ENCODE results near the gene ESRRB.

The ESRRB gene

DNA sequence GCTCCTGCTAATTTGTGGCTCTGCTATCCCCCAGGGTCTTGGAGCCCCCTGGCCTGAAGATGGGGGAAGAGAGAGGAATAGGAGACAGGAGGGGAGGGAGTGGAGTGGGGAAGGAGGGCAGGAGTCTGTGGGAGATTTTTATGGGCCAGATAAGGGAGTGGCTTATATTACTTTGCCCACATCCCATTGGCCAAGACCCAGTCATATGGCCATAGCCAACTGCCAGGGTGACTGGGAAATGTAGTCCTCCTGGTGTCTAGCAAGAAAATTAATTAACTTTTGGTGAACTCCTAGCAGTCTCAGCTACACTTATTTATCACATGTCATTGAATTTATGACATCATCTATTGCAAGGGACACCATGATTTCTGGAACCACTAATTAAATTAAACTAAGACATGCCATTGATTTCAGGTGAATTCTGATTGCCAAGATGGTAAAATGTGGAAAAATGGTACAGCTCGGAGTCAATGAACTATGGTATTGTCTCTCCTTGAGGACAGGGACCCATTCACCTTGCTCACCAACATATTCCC, 50.3 kb downstream of the ESRRB start:
- in situ Hi-C loops (cut with MboI; ENCODE audit: low sequenced_read_pairs): no loop called here
- no peaks in the 10 kb centered on the region for H3K4me1 ChIP-seq
- no peak for DNase-seq (ENCODE audit: low spot score in 2 of 2)
- no peak overlapping the region for H3K4me3 ChIP-seq
- H3K36me3 ChIP-seq (replicated peaks): no peaks in the 10 kb centered on the region
- H3K9me3 ChIP-seq: no peaks in the 10 kb centered on the region
- H3K27me3 ChIP-seq (ENCODE audit: low read depth): 0 out of 2 replicates have a peak, but pooled peaks cover 3% of the 10 kb centered on the region

- H3K4me1 ChIP-seq: no peaks in the 10 kb centered on the region
- no peaks in the 10 kb centered on the region for H3K36me3 ChIP-seq (replicated peaks)
- DNase-seq (ENCODE audit: low spot score in 2 of 2): no peak
- in situ Hi-C loops (cut with MboI; ENCODE audit: low sequenced_read_pairs): no loop called here
- 0 out of 2 replicates have a peak, but pooled peaks cover 3% of the 10 kb centered on the region for H3K27me3 ChIP-seq (ENCODE audit: low read depth)
- H3K9me3 ChIP-seq: no peaks in the 10 kb centered on the region
- H3K4me3 ChIP-seq: no peak overlapping the region
Observed at GRCh38 chr14:76428611-76429010, 52.7 kb downstream of the ESRRB start.

DNA sequence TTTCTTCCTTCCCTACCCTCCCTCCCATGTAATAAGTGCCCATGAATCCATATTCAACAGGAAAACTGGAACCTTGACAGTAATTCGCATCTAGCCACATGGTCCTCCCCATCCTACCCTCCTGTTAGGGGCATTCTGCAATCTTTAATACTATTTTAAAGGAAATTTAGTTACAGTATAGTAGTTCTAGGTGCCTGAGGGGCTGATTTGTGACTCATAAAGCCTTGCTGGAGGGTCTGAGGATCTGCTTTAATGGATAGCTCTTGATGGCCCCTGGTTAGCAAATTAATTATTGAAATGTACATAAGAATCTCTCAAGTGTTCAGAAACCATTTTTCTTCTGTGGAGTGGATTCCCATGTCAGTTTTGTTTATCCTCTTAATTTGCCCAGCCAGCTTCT, 54.1 kb downstream of the ESRRB start:
- H3K27me3 ChIP-seq (ENCODE audit: low read depth): 0 out of 2 replicates have a peak, but pooled peaks cover 3% of the 10 kb centered on the region
- H3K36me3 ChIP-seq (replicated peaks): no peaks in the 10 kb centered on the region
- H3K4me3 ChIP-seq: no peak overlapping the region
- no peak for DNase-seq (ENCODE audit: low spot score in 2 of 2)
- H3K4me1 ChIP-seq: no peaks in the 10 kb centered on the region
- H3K9me3 ChIP-seq: no peaks in the 10 kb centered on the region
- in situ Hi-C loops (cut with MboI; ENCODE audit: low sequenced_read_pairs): no loop called here

GRCh38 chr14:76430475-76430980, 54.6 kb downstream of the ESRRB start:
- Histone ChIP-seq H3K27me3 (ENCODE audit: low read depth) (0 out of 2 replicates have a peak, but pooled peaks cover 3% of the 10 kb centered on the region), H3K4me1 (no peaks in the 10 kb centered on the region), H3K36me3 (replicated peaks) (no peaks in the 10 kb centered on the region), H3K9me3 (no peaks in the 10 kb centered on the region), H3K4me3 (no peak overlapping the region)
- no peak for DNase-seq (ENCODE audit: low spot score in 2 of 2)
- in situ Hi-C loops (cut with MboI; ENCODE audit: low sequenced_read_pairs): no loop called here

GRCh38 chr14:76431538-76431937, 55.6 kb downstream of the ESRRB start:
- Histone ChIP-seq H3K36me3 (replicated peaks) (no peaks in the 10 kb centered on the region), H3K4me1 (no peaks in the 10 kb centered on the region), H3K27me3 (ENCODE audit: low read depth) (0 out of 2 replicates have a peak, but pooled peaks cover 3% of the 10 kb centered on the region), H3K4me3 (no peak overlapping the region), H3K9me3 (no peaks in the 10 kb centered on the region)
- in situ Hi-C loops (cut with MboI; ENCODE audit: low sequenced_read_pairs): no loop called here
- no peak for DNase-seq (ENCODE audit: low spot score in 2 of 2)

GRCh38 chr14:76432827-76433752, 57.2 kb downstream of the ESRRB start:
- no peaks in the 10 kb centered on the region for H3K27me3 ChIP-seq (ENCODE audit: low read depth)
- no peak for DNase-seq (ENCODE audit: low spot score in 2 of 2)
- H3K36me3 ChIP-seq (replicated peaks): no peaks in the 10 kb centered on the region
- H3K4me1 ChIP-seq: no peaks in the 10 kb centered on the region
- in situ Hi-C loops (cut with MboI; ENCODE audit: low sequenced_read_pairs): no loop called here
- H3K4me3 ChIP-seq: no peak overlapping the region
- H3K9me3 ChIP-seq: no peaks in the 10 kb centered on the region

DNA sequence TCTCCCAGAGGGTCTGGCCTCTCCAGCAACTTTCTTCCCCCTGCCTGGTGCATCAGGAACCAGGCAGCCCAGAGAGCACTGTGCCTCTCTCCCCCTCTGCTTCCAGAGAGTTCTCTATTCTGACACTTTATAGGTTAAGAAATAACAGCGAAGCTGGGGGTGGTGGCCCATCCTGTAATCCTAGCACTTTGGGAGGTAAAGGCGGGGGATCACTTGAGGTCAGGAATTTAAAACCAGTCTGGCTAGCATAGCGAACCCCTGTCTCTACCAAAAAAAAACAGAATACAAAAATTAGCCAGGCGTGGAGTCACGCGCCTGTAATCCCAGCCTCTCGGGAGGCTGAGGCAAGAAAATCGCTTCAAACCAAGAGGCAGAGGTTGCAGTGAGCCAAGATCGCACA, 58.3 kb downstream of the ESRRB start:
- no peaks in the 10 kb centered on the region for H3K4me1 ChIP-seq
- in situ Hi-C loops (cut with MboI; ENCODE audit: low sequenced_read_pairs): no loop called here
- no peak for DNase-seq (ENCODE audit: low spot score in 2 of 2)
- no peaks in the 10 kb centered on the region for H3K36me3 ChIP-seq (replicated peaks)
- H3K9me3 ChIP-seq: no peaks in the 10 kb centered on the region
- H3K27me3 ChIP-seq (ENCODE audit: low read depth): no peaks in the 10 kb centered on the region
- no peak overlapping the region for H3K4me3 ChIP-seq

DNA sequence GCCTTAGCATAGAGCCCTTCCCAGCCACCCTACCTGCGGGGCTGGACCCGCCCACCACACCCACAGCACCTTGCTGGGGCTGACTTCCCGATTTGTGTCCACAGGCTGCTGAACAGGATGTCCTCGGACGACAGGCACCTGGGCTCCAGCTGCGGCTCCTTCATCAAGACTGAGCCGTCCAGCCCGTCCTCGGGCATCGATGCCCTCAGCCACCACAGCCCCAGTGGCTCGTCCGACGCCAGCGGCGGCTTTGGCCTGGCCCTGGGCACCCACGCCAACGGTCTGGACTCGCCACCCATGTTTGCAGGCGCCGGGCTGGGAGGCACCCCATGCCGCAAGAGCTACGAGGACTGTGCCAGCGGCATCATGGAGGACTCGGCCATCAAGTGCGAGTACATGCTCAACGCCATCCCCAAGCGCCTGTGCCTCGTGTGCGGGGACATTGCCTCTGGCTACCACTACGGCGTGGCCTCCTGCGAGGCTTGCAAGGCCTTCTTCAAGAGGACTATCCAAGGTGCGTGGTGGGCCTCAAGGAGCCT, 63.4 kb downstream of the ESRRB start:
- Histone ChIP-seq H3K9me3 (no peaks in the 10 kb centered on the region), H3K4me1 (no peaks in the 10 kb centered on the region), H3K36me3 (replicated peaks) (no peaks in the 10 kb centered on the region), H3K27me3 (ENCODE audit: low read depth) (no peaks in the 10 kb centered on the region), H3K4me3 (no peak overlapping the region)
- in situ Hi-C loops (cut with MboI; ENCODE audit: low sequenced_read_pairs): no loop called here
- DNase-seq (ENCODE audit: low spot score in 2 of 2): no peak

- no peaks in the 10 kb centered on the region for H3K36me3 ChIP-seq (replicated peaks)
- no peaks in the 10 kb centered on the region for H3K27me3 ChIP-seq (ENCODE audit: low read depth)
- H3K9me3 ChIP-seq: no peaks in the 10 kb centered on the region
- in situ Hi-C loops (cut with MboI; ENCODE audit: low sequenced_read_pairs): no loop called here
- H3K4me1 ChIP-seq: no peaks in the 10 kb centered on the region
- DNase-seq (ENCODE audit: low spot score in 2 of 2): no peak
- no peak overlapping the region for H3K4me3 ChIP-seq
Observed at GRCh38 chr14:76446486-76446885, 70.5 kb downstream of the ESRRB start.

- no peaks in the 10 kb centered on the region for H3K4me1 ChIP-seq
- in situ Hi-C loops (cut with MboI; ENCODE audit: low sequenced_read_pairs): no loop called here
- DNase-seq (ENCODE audit: low spot score in 2 of 2): no peak
- H3K36me3 ChIP-seq (replicated peaks): no peaks in the 10 kb centered on the region
- no peaks in the 10 kb centered on the region for H3K27me3 ChIP-seq (ENCODE audit: low read depth)
- no peaks in the 10 kb centered on the region for H3K9me3 ChIP-seq
- no peak overlapping the region for H3K4me3 ChIP-seq
Observed at GRCh38 chr14:76446921-76447320, 71.0 kb downstream of the ESRRB start.

DNA sequence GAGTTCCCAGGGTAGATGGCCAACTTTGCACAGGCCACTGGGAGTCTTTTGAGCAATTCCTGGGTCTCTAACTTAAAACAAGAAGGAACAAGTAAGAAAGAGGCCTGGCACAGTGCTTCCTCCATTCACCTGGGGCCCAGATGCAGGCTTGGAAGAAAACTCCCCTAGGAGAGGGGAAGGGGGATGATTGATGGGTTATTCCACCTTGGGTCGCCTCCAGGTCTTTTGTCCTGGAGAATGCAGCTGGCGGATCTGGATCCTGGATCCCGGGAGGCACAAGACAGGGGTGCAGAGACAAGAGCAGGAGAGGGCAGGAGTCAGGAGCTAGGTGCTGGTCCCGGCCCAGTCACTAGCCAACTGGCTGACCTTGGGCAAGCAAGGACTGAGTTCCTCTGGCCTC, 74.5 kb downstream of the ESRRB start:
- in situ Hi-C loops (cut with MboI; ENCODE audit: low sequenced_read_pairs): no loop called here

GRCh38 chr14:76456200-76456599, 80.3 kb downstream of the ESRRB start:
- Histone ChIP-seq H3K4me1 (no peaks in the 10 kb centered on the region), H3K9me3 (no peaks in the 10 kb centered on the region), H3K27me3 (ENCODE audit: low read depth) (no peaks in the 10 kb centered on the region), H3K4me3 (no peak overlapping the region), H3K36me3 (replicated peaks) (no peaks in the 10 kb centered on the region)
- in situ Hi-C loops (cut with MboI; ENCODE audit: low sequenced_read_pairs): no loop called here
- peak; percentile 28 to 81 for DNase-seq (ENCODE audit: low spot score in 2 of 2)

More for the DNA sequence above, 74.5 kb downstream of the ESRRB start:
- H3K4me1 ChIP-seq: no peaks in the 10 kb centered on the region
- H3K36me3 ChIP-seq (replicated peaks): no peaks in the 10 kb centered on the region
- no peaks in the 10 kb centered on the region for H3K9me3 ChIP-seq
- no peak for DNase-seq (ENCODE audit: low spot score in 2 of 2)
- no peak overlapping the region for H3K4me3 ChIP-seq
- no peaks in the 10 kb centered on the region for H3K27me3 ChIP-seq (ENCODE audit: low read depth)

GRCh38 chr14:76456891-76457586, 81.1 kb downstream of the ESRRB start:
- in situ Hi-C loops (cut with MboI; ENCODE audit: low sequenced_read_pairs): no loop called here
- Histone ChIP-seq H3K4me3 (no peak overlapping the region), H3K9me3 (no peaks in the 10 kb centered on the region), H3K4me1 (no peaks in the 10 kb centered on the region), H3K27me3 (ENCODE audit: low read depth) (no peaks in the 10 kb centered on the region), H3K36me3 (replicated peaks) (no peaks in the 10 kb centered on the region)
- DNase-seq (ENCODE audit: low spot score in 2 of 2): no peak

Data from HAP-1 (cell line).